K562 (cell line): ENCODE results near the gene ASF1B. TPM values are rescaled to one million over a fixed set of nuclear protein-coding genes. Genes with fewer than 3 reads are reported as not detected.
A peak's percentile ranks its signal among the peaks of the same experiment; 100 is the strongest.

ENCODE experiments used
- ARID3B ChIP-seq: fragments of 250-450 bp; sonication (Bioruptor Pico); IDR thresholded peaks from 2 replicates; pipeline ENCODE4 v1.4.0; 2020; ENCODE audit warnings: borderline replicate concordance
- CEBPB ChIP-seq: fragments of 450-650 bp; IDR thresholded peaks from 2 replicates; pipeline ENCODE4 v1.6.1; 2016; ENCODE audit warnings: missing genetic modification characterization, missing compliant biosample characterization
- CTCFL ChIP-seq: IDR thresholded peaks from 2 replicates; pipeline ENCODE4 v1.6.1; 2011; ENCODE audit warnings: borderline replicate concordance, low read depth, mild to moderate bottlenecking, moderate library complexity, low read length; ENCODE audit not compliant: insufficient read depth, poor library complexity, severe bottlenecking
- FOXP1 ChIP-seq: sonication (generic); formaldehyde crosslinking; IDR thresholded peaks from 2 replicates; pipeline ENCODE4 v1.8.0; 2022; ENCODE audit warnings: mild to moderate bottlenecking, missing genetic modification reagents
- KDM1A ChIP-seq, 2 experiments: fragments of 450-650 bp; IDR thresholded peaks; 2 replicates each; pipeline ENCODE4 v1.6.1; 2016; ENCODE audit warnings: mild to moderate bottlenecking in 2 of 2
- LEF1 ChIP-seq: fragments of 450-650 bp; IDR thresholded peaks from 2 replicates; pipeline ENCODE4 v1.6.1; 2016; ENCODE audit warnings: mild to moderate bottlenecking
- MITF ChIP-seq: IDR thresholded peaks from 2 replicates; pipeline ENCODE4 v1.6.1; 2014; ENCODE audit warnings: antibody characterized with exemption
- PML ChIP-seq: IDR thresholded peaks from 2 replicates; pipeline ENCODE4 v1.6.1; 2012; ENCODE audit warnings: low read length, inconsistent platforms
- RBFOX2 ChIP-seq: fragments of 200-400 bp; formaldehyde crosslinking; IDR thresholded peaks from 2 replicates; pipeline ENCODE4 v1.6.1; 2017; ENCODE audit warnings: low read depth, mild to moderate bottlenecking, low read length, moderate library complexity
- SREBF2 ChIP-seq: sonication (generic); formaldehyde crosslinking; IDR thresholded peaks from 2 replicates; pipeline ENCODE4 v1.4.0; 2020; ENCODE audit warnings: mild to moderate bottlenecking, missing genetic modification reagents
- SRF ChIP-seq, 2 experiments: fragments of 250-450, 450-650 bp in 1 of 2; sonication (Bioruptor Pico) in 1 of 2; sonication (generic) in 1 of 2; formaldehyde crosslinking; IDR thresholded peaks; 2 replicates each; pipeline versions ENCODE4 v1.5.0 to v1.5.1; 2020 to 2022; ENCODE audit warnings: mild to moderate bottlenecking in 1 of 2, missing genetic modification reagents in 1 of 2
- STAG1 ChIP-seq: sonication (generic); formaldehyde crosslinking; IDR thresholded peaks from 2 replicates; pipeline ENCODE4 v1.5.0; 2020; ENCODE audit warnings: missing genetic modification reagents, borderline replicate concordance
- STAT5B ChIP-seq: fragments of 250-450 bp; sonication (Bioruptor Pico); IDR thresholded peaks from 2 replicates; pipeline ENCODE4 v1.8.0; 2021; ENCODE audit warnings: mild to moderate bottlenecking, inconsistent platforms
- TCF3 ChIP-seq: sonication (generic); formaldehyde crosslinking; IDR thresholded peaks from 2 replicates; pipeline ENCODE4 v1.4.0; 2020; ENCODE audit warnings: mild to moderate bottlenecking, missing genetic modification reagents
- TFAP4 ChIP-seq: sonication (generic); formaldehyde crosslinking; IDR thresholded peaks from 2 replicates; pipeline ENCODE4 v1.8.0; 2022; ENCODE audit warnings: missing genetic modification reagents, mild to moderate bottlenecking, moderate library complexity, borderline replicate concordance
- YY1 ChIP-seq, 3 experiments: IDR thresholded peaks; 2 replicates each; pipeline ENCODE4 v1.6.1; 2011; ENCODE audit warnings: low read length in 2 of 3, mild to moderate bottlenecking in 2 of 3, moderate library complexity in 2 of 3, borderline replicate concordance in 1 of 3, control low read depth in 1 of 3, low read depth in 1 of 3; ENCODE audit not compliant: insufficient read depth in 3 of 3, insufficient replicate concordance in 2 of 3, control insufficient read depth in 1 of 3, insufficient read length in 1 of 3; ENCODE audit errors: extremely low read depth in 1 of 3
- ZBTB5 ChIP-seq: fragments of 450-650 bp; IDR thresholded peaks from 2 replicates; pipeline ENCODE4 v1.6.1; 2017; ENCODE audit warnings: antibody characterized with exemption
- ZNF133 ChIP-seq: fragments of 250-450 bp; sonication (Bioruptor Pico); IDR thresholded peaks from 2 replicates; pipeline ENCODE4 v1.4.0; 2020; ENCODE audit warnings: mild to moderate bottlenecking
- ZNF76 ChIP-seq: fragments of 250-450 bp; sonication (Bioruptor Pico); IDR thresholded peaks from 2 replicates; pipeline ENCODE4 v1.4.0; 2020; ENCODE audit warnings: mild to moderate bottlenecking, moderate library complexity, borderline replicate concordance
- polyA plus RNA-seq, 8 experiments: library from polyadenylated mRNA; depleted of rRNA in 4 of 8; stranded (reverse) in 5 of 8; unstranded in 3 of 8; fragments of >200 nt; fragmentation: Nextera tagmentation in 2 of 8; fragmentation: Illumina TruSeq in 1 of 8; extraction: Ambion mirVana in 2 of 8; extraction: Trizol in 1 of 8; gene quantifications; 2 replicates each; pipeline versions ENCODE4 v1.2.1 to v1.2.3, GENCODE V29; 2011 to 2014; ENCODE audit warnings: inconsistent platforms in 1 of 8, missing spikeins in 1 of 8
- total RNA-seq, 7 experiments: library from RNA; depleted of rRNA in 6 of 7; stranded (reverse); fragments of >200 nt in 6 of 7; fragmentation: Illumina TruSeq in 2 of 7; extraction: Trizol in 2 of 7; gene quantifications; 2 replicates each; pipeline versions ENCODE4 v1.2.1 to v1.2.3, GENCODE V29; 2011 to 2021; ENCODE audit warnings: low replicate concordance in 1 of 7

Gene ASF1B
- total and polyA plus RNA-seq, 9 of the 15 experiments (the other 6 are each of a cell fraction or from before 2014, with no cell fraction given) = 6.0 to 69.4 (median 53.3) TPM

- TF ChIP-seq MITF = no peak
- TF ChIP-seq KDM1A (IDR thresholded peaks at IDR 0.05) = no peak
- TF ChIP-seq SREBF2 (CRISPR knock-in tag) = no peak
- peak; percentile 66; the same call in 1 of the 2 replicates for TF ChIP-seq TFAP4 (CRISPR knock-in tag)
- TF ChIP-seq ZNF76 = no peak
- TF ChIP-seq YY1 (IDR thresholded peaks at IDR 0.05; ENCODE audit: borderline replicate concordance in 1 of 3, control insufficient read depth in 1 of 3, extremely low read depth in 1 of 3, insufficient read depth in 3 of 3, insufficient read length in 1 of 3, insufficient replicate concordance in 2 of 3, low read depth in 1 of 3, low read length in 2 of 3) = peak in 1 of 3 experiments; percentile 14
- TF ChIP-seq PML = no peak
- TF ChIP-seq CTCFL = peak; percentile 65
- TF ChIP-seq SRF (CRISPR knock-in tag; IDR thresholded peaks at IDR 0.05) = no peak
- TF ChIP-seq TCF3 (CRISPR knock-in tag) = no peak
- peak; percentile 68; the same call in 1 of the 2 replicates for TF ChIP-seq STAG1 (CRISPR knock-in tag)
- TF ChIP-seq ARID3B (CRISPR knock-in tag) = no peak
- no peak for TF ChIP-seq LEF1
- TF ChIP-seq FOXP1 (CRISPR knock-in tag) = no peak
- TF ChIP-seq RBFOX2 = no peak
- TF ChIP-seq STAT5B (CRISPR knock-in tag) = no peak
- TF ChIP-seq ZNF133 (CRISPR knock-in tag) = no peak
- TF ChIP-seq ZBTB5 = no peak
- no peak for TF ChIP-seq CEBPB
These were observed 11.6 kb upstream of the ASF1B start (continued) for GRCh38 chr19:14147797-14148605.
